C4-2B (cell line): Measurements from ENCODE around the gene UBXN7.
"Not testable (repeated sequence)": the region's sequence is repeated elsewhere in the genome, so short reads cannot be mapped to it uniquely, and the experiment has no call there.

Experiments
- H3K27ac ChIP-seq: fragments of 450-650 bp; 2 replicates; pipeline ENCODE4 v1.5.1; 2017
- ZFX ChIP-seq: fragments of 450-650 bp; IDR thresholded peaks from 2 replicates; pipeline ENCODE4 v1.6.1; 2017
- TF ChIP-seq, protein P1 (sequence below): fragments of 450-650 bp; conservative IDR thresholded peaks from 2 replicates; pipeline ENCODE4 v1.5.1; 2017; ENCODE audit warnings: mild to moderate bottlenecking

Gene UBXN7

DNA sequence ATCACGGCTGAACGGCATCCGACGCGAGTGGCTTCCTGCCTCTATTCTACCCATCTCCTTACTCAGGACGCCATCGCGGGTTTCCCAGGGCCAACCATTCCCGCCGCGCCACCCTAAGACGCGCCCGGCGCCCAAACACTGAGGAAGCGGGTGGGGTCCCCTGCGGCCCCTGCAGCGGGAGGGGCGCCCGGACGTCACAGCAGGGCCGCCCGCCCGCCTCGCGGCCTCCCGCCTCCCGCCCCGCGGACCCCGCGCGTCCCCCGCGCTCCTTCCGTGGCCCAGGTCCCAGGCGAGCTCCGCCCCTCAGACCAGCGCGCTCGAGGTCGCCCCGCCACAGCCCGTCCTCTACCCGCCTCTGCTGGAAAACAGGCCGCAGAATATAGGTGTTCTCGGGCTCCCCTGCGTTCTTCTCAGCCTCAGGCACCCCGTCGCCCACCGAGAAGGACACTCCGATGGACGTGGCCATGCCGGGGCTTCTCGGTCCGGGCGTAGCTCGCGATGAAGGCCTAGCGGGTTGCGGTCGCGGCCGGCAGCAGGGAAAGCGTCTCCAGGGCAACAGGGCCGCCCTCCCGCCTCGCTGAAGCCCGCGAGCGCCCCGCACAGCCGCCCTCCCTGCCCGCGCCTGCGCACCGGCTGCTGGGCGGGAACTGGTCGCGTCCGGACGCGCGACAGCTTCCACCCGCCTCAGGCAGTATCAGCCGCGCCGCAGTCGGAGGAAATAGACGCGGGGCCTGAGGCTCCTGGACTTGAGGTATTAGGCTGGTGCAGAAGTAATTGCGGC is 114.3 kb downstream of the UBXN7 start, which contains the start of gene DYNLT2B:
DYNLT2B (minus strand) TSS at position 554 of the 781 bp plus-strand sequence; CDS start at position 466, 88 bp downstream.
- H3K27ac ChIP-seq = peak within 1 kb of the TSS; percentile 82
- TF ChIP-seq ZFX = peak; percentile 96
- TF ChIP-seq, protein P1, sequence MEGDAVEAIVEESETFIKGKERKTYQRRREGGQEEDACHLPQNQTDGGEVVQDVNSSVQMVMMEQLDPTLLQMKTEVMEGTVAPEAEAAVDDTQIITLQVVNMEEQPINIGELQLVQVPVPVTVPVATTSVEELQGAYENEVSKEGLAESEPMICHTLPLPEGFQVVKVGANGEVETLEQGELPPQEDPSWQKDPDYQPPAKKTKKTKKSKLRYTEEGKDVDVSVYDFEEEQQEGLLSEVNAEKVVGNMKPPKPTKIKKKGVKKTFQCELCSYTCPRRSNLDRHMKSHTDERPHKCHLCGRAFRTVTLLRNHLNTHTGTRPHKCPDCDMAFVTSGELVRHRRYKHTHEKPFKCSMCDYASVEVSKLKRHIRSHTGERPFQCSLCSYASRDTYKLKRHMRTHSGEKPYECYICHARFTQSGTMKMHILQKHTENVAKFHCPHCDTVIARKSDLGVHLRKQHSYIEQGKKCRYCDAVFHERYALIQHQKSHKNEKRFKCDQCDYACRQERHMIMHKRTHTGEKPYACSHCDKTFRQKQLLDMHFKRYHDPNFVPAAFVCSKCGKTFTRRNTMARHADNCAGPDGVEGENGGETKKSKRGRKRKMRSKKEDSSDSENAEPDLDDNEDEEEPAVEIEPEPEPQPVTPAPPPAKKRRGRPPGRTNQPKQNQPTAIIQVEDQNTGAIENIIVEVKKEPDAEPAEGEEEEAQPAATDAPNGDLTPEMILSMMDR = no peak

DNA sequence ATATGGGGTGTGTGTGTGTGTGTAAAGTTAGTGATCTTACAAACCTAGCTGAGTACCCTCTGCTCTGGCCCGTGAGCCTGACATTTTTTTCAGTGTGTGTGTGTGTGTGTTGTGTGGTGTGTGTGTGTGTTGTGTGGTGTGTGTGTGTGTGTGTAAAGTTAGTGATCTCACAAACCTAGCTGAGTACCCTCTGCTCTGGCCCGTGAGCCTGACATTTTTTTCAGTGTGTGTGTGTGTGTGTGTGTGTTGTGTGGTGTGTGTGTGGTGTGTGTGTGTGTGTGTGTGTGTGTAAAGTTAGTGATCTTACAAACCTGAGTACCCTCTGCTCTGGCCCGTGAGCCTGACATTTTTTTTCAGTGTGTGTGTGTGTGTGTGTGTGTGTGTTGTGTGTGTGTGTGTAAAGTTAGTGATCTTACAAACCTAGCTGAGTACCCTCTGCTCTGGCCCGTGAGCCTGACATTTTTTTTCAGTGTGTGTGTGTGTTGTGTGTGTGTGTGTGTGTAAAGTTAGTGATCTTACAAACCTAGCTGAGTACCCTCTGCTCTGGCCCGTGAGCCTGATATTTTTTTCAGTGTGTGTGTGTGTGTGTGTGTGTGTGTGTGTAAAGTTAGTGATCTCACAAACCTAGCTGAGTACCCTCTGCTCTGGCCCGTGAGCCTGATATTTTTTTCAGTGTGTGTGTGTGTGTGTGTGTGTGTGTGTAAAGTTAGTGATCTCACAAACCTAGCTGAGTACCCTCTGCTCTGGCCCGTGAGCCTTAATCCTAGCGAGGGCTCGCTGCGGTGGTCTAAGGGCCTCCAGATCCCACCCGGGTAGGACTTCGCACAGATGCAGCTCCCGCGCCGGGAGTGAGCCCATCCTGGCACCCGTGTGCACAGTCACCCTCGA is 115.2 kb downstream of the UBXN7 start:
- peak overlapping the region; percentile 82 for H3K27ac ChIP-seq

DNA sequence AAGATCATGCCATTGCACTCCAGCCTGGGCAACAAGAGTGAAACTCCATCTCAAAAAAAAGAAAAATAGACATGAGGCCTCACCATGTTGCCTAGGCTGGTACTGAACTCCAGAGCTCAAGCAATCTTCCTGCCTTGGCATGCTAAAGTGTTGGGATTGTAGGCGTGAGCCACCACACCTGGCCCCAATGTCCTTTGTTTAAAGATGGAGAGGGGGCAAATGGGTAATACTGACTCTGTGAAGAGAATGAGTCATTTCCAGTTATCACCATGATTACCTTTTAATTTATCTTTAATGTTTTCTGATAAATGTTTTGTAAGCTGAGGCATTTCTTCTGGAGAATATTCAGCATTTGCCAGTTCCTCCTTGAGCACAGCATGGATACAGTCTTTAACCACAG is 116.4 kb downstream of the UBXN7 start:
- TF ChIP-seq, protein P1 = no peak
- H3K27ac ChIP-seq = no peak overlapping the region

DNA sequence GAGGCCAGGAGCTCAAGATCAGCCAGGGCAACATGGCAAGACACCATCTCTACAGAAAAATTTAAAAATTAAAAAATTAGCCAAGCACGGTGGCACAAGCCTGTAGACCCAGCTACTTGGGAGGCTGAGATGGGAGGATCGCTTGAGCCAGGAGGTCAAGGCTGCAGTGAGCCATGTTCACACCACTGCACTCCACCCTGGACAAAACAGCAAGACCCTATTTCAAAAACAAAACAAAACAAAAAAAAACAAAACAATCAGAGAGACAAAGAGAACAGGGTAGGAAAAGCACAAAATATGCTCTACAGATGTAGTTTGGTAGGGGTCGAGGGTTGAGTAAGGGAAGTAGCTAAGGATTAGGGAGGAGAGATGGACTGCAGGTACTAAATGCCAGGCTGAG is 117.6 kb downstream of the UBXN7 start:
- H3K27ac ChIP-seq = no peak overlapping the region
- TF ChIP-seq, protein P1 = no peak
- no peak for TF ChIP-seq ZFX

DNA sequence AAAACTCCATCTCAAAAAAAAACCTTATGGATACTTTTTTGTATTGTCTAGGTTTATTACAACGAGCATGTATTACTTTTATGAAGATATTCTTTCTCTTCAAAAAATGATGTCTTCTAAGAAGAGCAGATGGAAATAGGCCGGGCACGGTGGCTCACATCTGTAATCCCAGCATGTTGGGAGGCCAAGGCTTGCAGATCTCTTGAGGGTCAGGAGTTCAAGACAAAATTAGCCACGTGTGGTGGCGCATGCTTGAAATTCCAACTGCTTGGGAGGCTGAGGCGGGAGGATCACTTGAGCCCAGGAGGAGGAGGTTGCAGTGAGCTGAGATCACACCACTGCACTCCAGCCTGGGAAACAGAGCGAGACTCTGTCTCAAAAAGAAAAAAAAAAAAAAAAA is 118.1 kb downstream of the UBXN7 start:
- H3K27ac ChIP-seq = not testable (repeated sequence)

DNA sequence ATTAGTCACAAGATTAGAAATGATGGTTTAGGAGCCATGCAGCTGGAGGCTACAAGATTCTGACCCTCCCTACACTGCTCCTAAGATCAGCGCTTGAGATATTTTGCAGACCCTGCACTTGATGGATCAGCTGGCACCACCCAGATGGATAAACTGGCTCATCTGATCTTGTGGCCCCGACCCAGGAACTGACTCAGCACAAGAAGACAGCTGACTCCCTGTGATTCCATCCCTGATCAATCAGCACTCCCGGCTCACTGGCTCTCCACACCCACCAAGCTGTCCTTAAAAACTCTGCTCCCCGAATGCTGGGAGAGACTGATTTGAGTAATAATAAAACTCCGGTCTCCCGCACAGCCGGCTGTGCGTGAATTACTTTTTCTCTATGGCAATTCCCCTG is 129.3 kb downstream of the UBXN7 start:
- not testable (repeated sequence) for H3K27ac ChIP-seq

DNA sequence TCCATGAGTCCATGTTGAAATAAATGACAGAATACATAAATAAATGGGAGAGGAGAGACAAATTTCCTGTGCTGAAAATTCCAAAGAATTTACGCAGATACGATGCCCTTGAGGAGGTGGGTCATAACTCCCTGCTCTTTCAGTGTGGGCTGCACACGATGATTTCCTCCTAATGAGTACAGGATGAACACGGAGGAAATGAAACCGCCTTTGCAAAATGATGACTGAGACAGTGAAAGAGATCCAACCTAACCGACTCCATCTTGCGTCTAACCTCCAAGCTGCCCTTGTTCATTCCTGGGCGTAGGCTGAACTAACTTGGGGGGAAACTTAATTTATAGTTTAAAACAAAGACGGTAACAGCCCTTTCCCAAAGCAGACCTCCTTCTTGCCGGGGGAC is 129.7 kb downstream of the UBXN7 start:
- H3K27ac ChIP-seq = not testable (repeated sequence)

DNA sequence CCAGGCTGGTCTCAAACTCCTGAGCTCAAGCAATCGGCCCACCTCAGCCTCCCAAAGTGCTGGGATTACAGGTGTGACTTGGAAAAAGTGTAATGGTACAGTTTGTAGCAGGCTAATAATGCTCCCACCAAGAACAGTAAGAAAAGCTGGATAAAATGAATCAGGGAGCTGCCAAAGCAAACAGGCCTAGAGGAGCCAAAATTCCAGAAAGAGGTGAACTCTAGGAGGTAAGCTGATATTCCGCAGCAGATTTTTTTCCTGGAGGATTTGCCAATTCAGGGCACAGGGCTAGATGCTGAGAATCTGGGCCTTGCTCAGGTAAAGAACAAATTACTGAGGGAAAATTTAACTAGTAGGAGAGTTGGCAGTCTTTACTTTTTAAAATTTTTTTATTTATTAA is 133.7 kb downstream of the UBXN7 start:
- no peak overlapping the region for H3K27ac ChIP-seq
- TF ChIP-seq, protein P1 = no peak
- no peak for TF ChIP-seq ZFX
